TTC549 (cell line): ENCODE data around the gene ARL8A.
"Not testable (repeated sequence)": the region's sequence is repeated elsewhere in the genome, so short reads cannot be mapped to it uniquely, and the experiment has no call there.

Experiments used
- FAIRE-seq: peaks from 2 replicates; lab custom pipeline; 2012; peaks lifted over from hg19 to GRCh38; lab: Jason Lieb, UNC

Gene ARL8A

GRCh38 chr1:202173993-202174392 lies 29.5 kb upstream of the ARL8A start:
- no peak for FAIRE-seq

- no peak for FAIRE-seq
These were observed 27.4 kb upstream of the ARL8A start for GRCh38 chr1:202172015-202172355.

GRCh38 chr1:202171292-202172014 lies 26.9 kb upstream of the ARL8A start:
- no peak for FAIRE-seq

- no peak for FAIRE-seq
These were observed 26.2 kb upstream of the ARL8A start for GRCh38 chr1:202170726-202171125.

GRCh38 chr1:202168861-202169260 lies 24.3 kb upstream of the ARL8A start:
- no peak for FAIRE-seq

GRCh38 chr1:202167708-202168415 lies 23.3 kb upstream of the ARL8A start:
- FAIRE-seq, result no peak

GRCh38 chr1:202167054-202167453 lies 22.5 kb upstream of the ARL8A start:
- not testable (repeated sequence) for FAIRE-seq

GRCh38 chr1:202165942-202166843 lies 21.7 kb upstream of the ARL8A start:
- FAIRE-seq, result no peak

- FAIRE-seq, result no peak
These were observed 20.9 kb upstream of the ARL8A start for GRCh38 chr1:202165267-202165941.

GRCh38 chr1:202164271-202165037 lies 19.9 kb upstream of the ARL8A start:
- no peak for FAIRE-seq

- no peak for FAIRE-seq
These were observed 19.0 kb upstream of the ARL8A start for GRCh38 chr1:202163281-202164270.

GRCh38 chr1:202162418-202163280 lies 18.1 kb upstream of the ARL8A start:
- no peak for FAIRE-seq

- FAIRE-seq, result no peak
These were observed 17.5 kb upstream of the ARL8A start for GRCh38 chr1:202162047-202162417.

GRCh38 chr1:202161151-202162046 lies 16.9 kb upstream of the ARL8A start:
- no peak for FAIRE-seq

- FAIRE-seq, result no peak
These were observed 15.9 kb upstream of the ARL8A start, which contains the start of gene PTPN7 for GRCh38 chr1:202160377-202160940. Gene PTPN7, minus strand, starts transcription at chr1:202160602. Its CDS starts 1,200 bp downstream, at chr1:202159402.

GRCh38 chr1:202159534-202160371 lies 15.2 kb upstream of the ARL8A start:
- no peak for FAIRE-seq
